HepG2 (cell line): ENCODE results near the gene HOXA10.

Experiments used
- PHF8 ChIP-seq: sonication (generic); formaldehyde crosslinking; IDR thresholded peaks from 2 replicates; pipeline ENCODE4 v1.5.0; 2020; ENCODE audit warnings: missing genetic modification reagents
- SALL1 ChIP-seq: sonication (generic); formaldehyde crosslinking; IDR thresholded peaks from 2 replicates; pipeline ENCODE4 v1.8.0; 2022; ENCODE audit warnings: mild to moderate bottlenecking, missing genetic modification reagents

DNA sequence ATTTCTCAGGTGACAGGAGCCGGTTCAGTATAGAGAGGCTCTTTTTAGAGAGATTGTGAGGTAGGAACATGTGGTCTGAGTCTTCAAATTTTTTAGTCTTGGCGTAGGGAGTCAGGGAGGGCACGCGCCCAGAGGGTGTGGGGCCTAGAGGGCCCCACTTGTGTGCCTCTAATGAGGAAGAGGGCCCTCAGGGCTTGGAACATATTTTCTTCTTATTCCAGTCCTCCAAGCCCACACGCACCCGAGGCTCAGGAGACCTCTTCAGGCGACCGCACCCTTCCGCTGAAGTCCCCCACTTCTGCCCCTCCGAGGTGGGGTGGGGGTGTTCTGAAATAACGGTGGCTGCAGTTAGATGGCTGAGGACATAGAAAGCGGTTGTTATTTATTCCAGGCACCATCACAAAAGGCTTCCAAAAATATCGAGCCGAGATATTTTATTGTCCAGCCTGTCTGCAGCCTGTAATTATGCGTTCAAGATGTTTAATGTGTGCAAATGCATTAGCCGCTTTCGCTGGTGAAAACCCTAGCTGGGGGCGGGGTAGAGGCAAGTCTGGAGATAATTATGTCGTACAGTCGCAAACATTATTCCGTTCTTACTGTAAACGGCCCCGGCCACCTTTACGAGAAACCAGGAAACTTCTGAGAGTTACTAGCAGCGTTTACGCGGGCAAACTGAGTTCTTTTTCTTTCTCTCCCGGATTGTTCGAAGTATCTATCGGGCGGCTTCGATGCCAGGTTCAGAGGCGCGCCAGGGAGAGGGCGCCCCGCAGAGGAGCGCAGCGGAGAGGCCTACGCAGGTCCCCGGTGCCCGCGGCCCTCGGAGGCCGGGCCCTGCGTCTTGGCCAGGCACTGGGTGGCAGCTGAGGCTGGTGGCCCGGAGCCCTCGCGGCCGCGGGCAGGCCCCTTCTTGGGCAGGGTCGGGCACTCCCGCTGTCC, 38.6 kb upstream of the HOXA10 start:
- TF ChIP-seq SALL1 (CRISPR knock-in tag), result no peak
- no peak for TF ChIP-seq PHF8 (CRISPR knock-in tag)
